A549 (cell line): Measurements from ENCODE around the gene ASPG.

Experiments
- POLR2A ChIP-seq: IDR thresholded peaks from 2 replicates; pipeline ENCODE4 v1.6.1; 2012; ENCODE audit warnings: mild to moderate bottlenecking, low read length
- RFX5 ChIP-seq: fragments of 450-650 bp; IDR thresholded peaks from 2 replicates; pipeline ENCODE4 v1.7.1; 2014; ENCODE audit warnings: antibody characterized with exemption, mild to moderate bottlenecking, moderate library complexity
- TF ChIP-seq, protein P1 (sequence below): fragments of >200 bp; sonication (Bioruptor Twin); formaldehyde crosslinking; IDR thresholded peaks from 3 replicates; pipeline ENCODE4 v1.5.1; 2016

DNA sequence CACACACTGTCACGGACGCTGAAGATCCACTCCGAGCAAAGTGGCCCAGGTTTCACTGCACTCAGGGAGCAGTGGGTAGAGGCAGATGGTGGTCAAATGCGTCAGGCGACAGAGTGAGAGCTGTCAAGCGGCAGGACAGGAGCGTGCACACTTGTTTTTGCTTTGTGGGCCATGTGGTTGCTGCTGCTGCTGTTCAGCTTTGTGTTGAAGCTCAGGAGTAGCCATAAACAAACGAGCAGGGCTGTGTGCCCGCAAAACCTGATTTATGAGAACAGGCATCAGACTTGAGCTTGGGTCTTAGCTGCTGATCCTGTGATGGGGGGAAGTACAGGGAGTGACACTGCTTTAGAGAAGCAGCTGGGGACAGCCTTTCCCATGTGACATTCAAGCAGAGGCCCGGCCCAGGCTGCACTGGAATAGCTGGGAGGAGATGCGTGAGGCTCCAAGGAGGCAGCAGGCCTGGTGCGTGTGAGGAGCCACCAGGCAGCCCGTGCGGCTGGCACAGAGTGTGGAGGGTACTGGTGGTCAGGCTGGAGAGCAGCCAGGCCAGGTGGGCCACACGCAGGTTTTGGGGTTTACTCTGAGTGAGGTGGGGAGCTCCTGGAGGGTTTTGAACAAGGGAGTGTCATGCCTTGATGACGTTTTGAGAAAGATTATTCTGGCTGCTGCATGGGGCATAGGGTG lies 31.1 kb upstream of the ASPG start:
- no peak for TF ChIP-seq POLR2A
- TF ChIP-seq, protein P1, sequence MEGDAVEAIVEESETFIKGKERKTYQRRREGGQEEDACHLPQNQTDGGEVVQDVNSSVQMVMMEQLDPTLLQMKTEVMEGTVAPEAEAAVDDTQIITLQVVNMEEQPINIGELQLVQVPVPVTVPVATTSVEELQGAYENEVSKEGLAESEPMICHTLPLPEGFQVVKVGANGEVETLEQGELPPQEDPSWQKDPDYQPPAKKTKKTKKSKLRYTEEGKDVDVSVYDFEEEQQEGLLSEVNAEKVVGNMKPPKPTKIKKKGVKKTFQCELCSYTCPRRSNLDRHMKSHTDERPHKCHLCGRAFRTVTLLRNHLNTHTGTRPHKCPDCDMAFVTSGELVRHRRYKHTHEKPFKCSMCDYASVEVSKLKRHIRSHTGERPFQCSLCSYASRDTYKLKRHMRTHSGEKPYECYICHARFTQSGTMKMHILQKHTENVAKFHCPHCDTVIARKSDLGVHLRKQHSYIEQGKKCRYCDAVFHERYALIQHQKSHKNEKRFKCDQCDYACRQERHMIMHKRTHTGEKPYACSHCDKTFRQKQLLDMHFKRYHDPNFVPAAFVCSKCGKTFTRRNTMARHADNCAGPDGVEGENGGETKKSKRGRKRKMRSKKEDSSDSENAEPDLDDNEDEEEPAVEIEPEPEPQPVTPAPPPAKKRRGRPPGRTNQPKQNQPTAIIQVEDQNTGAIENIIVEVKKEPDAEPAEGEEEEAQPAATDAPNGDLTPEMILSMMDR = no peak
- no peak for TF ChIP-seq RFX5
